Stomach (tissue), 4 donors: ENCODE results near the gene NTMT2.

Source experiments
- POLR2A ChIP-seq, 4 donors: fragments of 450-650 bp; IDR thresholded peaks; one replicate each; pipeline ENCODE4 v1.6.1; 2016; ENCODE audit warnings: antibody characterized with exemption in 4 of 4, control low read depth in 2 of 4, mild to moderate bottlenecking in 1 of 4, moderate library complexity in 1 of 4
- TF ChIP-seq, protein P1 (sequence below), 7 experiments: fragments of 450-650 bp in 4 of 7; fragments of 200-600 bp in 3 of 7; sonication (generic) in 3 of 7; IDR thresholded peaks; one replicate each; pipeline ENCODE4 v1.5.1; 2016 to 2019; ENCODE audit warnings: antibody characterized with exemption in 7 of 7, control low read depth in 2 of 7, mild to moderate bottlenecking in 1 of 7

- TF ChIP-seq, protein P1, sequence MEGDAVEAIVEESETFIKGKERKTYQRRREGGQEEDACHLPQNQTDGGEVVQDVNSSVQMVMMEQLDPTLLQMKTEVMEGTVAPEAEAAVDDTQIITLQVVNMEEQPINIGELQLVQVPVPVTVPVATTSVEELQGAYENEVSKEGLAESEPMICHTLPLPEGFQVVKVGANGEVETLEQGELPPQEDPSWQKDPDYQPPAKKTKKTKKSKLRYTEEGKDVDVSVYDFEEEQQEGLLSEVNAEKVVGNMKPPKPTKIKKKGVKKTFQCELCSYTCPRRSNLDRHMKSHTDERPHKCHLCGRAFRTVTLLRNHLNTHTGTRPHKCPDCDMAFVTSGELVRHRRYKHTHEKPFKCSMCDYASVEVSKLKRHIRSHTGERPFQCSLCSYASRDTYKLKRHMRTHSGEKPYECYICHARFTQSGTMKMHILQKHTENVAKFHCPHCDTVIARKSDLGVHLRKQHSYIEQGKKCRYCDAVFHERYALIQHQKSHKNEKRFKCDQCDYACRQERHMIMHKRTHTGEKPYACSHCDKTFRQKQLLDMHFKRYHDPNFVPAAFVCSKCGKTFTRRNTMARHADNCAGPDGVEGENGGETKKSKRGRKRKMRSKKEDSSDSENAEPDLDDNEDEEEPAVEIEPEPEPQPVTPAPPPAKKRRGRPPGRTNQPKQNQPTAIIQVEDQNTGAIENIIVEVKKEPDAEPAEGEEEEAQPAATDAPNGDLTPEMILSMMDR (IDR thresholded peaks at IDR 0.05) = no peak
- TF ChIP-seq POLR2A (IDR thresholded peaks at IDR 0.05) = no peak
Measured at GRCh38 chr1:170196490-170197236, 50.9 kb downstream of the NTMT2 start.
